K562 (cell line): ENCODE results near the gene SEMA3F. TPM values are rescaled to one million over a fixed set of nuclear protein-coding genes. Genes with fewer than 3 reads are reported as not detected.

Experiments used
- ATAC-seq: fragments of 200-7000 bp; cut with Tn5 transposase; 3 replicates; pipeline ENCODE4 v1.9.1; 2020; ENCODE audit warnings: moderate library complexity
- BruUV-seq: library from RNA; stranded (reverse); fragments of 400-500 nt; replicated peaks from 2 replicates; lab custom pipeline; 2021; lab: Mats Ljungman, UMichigan
- CTCF ChIA-PET: fragments of 300-600 bp; formaldehyde crosslinking; extraction: SDS; loops from one replicate; lab custom pipeline; 2021; ENCODE audit warnings: low intra/inter-chr PET ratio; lab: Yijun Ruan, JAX
- POLR2A ChIA-PET: fragments of 300-600, 350-650 bp; sonication (Branson Sonifier 250); formaldehyde crosslinking; extraction: SDS; loops from one replicate; lab custom pipeline; 2021; ENCODE audit warnings: antibody characterized with exemption, inconsistent platforms; lab: Yijun Ruan, JAX
- DNase-seq, 4 experiments: peaks; one replicate each; pipeline versions ENCODE4 v3.0.0 to v3.0.0-alpha.2; 2011 to 2018; ENCODE audit warnings: low spot score in 3 of 4, mixed read lengths in 3 of 4; ENCODE audit errors: extremely low read depth in 1 of 4
- FAIRE-seq: peaks from 2 replicates; lab custom pipeline; 2011; peaks lifted over from hg19 to GRCh38; lab: Jason Lieb, UNC
- H2AFZ ChIP-seq: 2 replicates; pipeline ENCODE4 v1.6.0; 2011; ENCODE audit warnings: low read depth, low read length, control low read depth, inconsistent platforms
- H3K27ac ChIP-seq: fragments of 200-600 bp; 3 replicates; pipeline ENCODE4 v1.8.0; 2011; ENCODE audit warnings: low read depth, mild to moderate bottlenecking, control low read depth, inconsistent platforms, low read length, moderate library complexity, mixed read lengths; ENCODE audit errors: extremely low read depth
- H3K27me3 ChIP-seq, 2 experiments: fragments of 300-600 bp in 1 of 2; 2 replicates in 1 of 2; 3 replicates in 1 of 2; pipeline versions ENCODE4 v1.6.0 to v1.8.0; 2011; ENCODE audit warnings: inconsistent platforms in 2 of 2, low read length in 2 of 2, mild to moderate bottlenecking in 1 of 2, mixed read lengths in 1 of 2, moderate library complexity in 1 of 2; ENCODE audit not compliant: control insufficient read depth in 2 of 2, insufficient read depth in 2 of 2
- H3K36me3 ChIP-seq: fragments of 300-600 bp; 3 replicates; pipeline ENCODE4 v1.8.0; 2011; ENCODE audit warnings: mild to moderate bottlenecking, low read length, inconsistent platforms; ENCODE audit not compliant: control insufficient read depth, insufficient read depth
- H3K4me1 ChIP-seq, 2 experiments: fragments of 200-600 bp in 1 of 2; replicated peaks in 1 of 2; 2 replicates in 1 of 2; 3 replicates in 1 of 2; pipeline versions ENCODE4 v1.5.1 to v1.8.0; 2011; ENCODE audit warnings: inconsistent platforms in 2 of 2, low read length in 2 of 2, mild to moderate bottlenecking in 1 of 2, mixed read lengths in 1 of 2, moderate library complexity in 1 of 2; ENCODE audit not compliant: control insufficient read depth in 2 of 2, insufficient read depth in 2 of 2
- H3K4me2 ChIP-seq: 2 replicates; pipeline ENCODE4 v1.6.1; 2011; ENCODE audit warnings: low read length, control low read depth, inconsistent platforms, mixed read lengths; ENCODE audit not compliant: insufficient read depth
- H3K4me3 ChIP-seq: fragments of 200-600 bp; sonication (generic), shearing (Covaris generic); 2 replicates; pipeline ENCODE4 v1.5.1; 2016; ENCODE audit warnings: control low read depth, inconsistent platforms
- H3K79me2 ChIP-seq: fragments of 200-600 bp; 3 replicates; pipeline ENCODE4 v1.8.0; 2011; ENCODE audit warnings: low read length, inconsistent platforms; ENCODE audit not compliant: control insufficient read depth, insufficient read depth
- H3K9ac ChIP-seq, 2 experiments: 2 replicates each; pipeline versions ENCODE4 v1.6.0 to v1.6.1; 2011; ENCODE audit warnings: low read depth in 2 of 2, low read length in 2 of 2, control low read depth in 1 of 2, inconsistent platforms in 1 of 2, mild to moderate bottlenecking in 1 of 2, mixed read lengths in 1 of 2; ENCODE audit not compliant: insufficient read depth in 1 of 2
- H3K9me1 ChIP-seq: one replicate; pipeline ENCODE4 v1.6.0; 2011; ENCODE audit warnings: inconsistent platforms, mild to moderate bottlenecking, low read length, moderate library complexity; ENCODE audit not compliant: control insufficient read depth, insufficient read depth
- H3K9me3 ChIP-seq: replicated peaks from 2 replicates; pipeline ENCODE4 v1.5.1; 2011; ENCODE audit warnings: low read depth, low read length, inconsistent platforms; ENCODE audit not compliant: control insufficient read depth, insufficient read depth
- H4K20me1 ChIP-seq: replicated peaks from 2 replicates; pipeline ENCODE4 v1.6.1; 2011; ENCODE audit warnings: low read length, inconsistent platforms, mixed read lengths; ENCODE audit not compliant: control insufficient read depth, insufficient read depth
- ARID3A ChIP-seq: IDR thresholded peaks from 2 replicates; pipeline ENCODE4 v1.6.1; 2012; ENCODE audit warnings: low read depth, low read length, improper control_type of control experiment, borderline replicate concordance
- CBX5 ChIP-seq: IDR thresholded peaks from 2 replicates; pipeline ENCODE4 v1.6.1; 2014; ENCODE audit warnings: low read depth, borderline replicate concordance
- CUX1 ChIP-seq: fragments of 200-800 bp; sonication (Bioruptor generic); IDR thresholded peaks from 2 replicates; pipeline ENCODE4 v1.6.1; 2016; ENCODE audit warnings: missing genetic modification characterization, missing compliant biosample characterization
- GABPA ChIP-seq: fragments of 200-800 bp; sonication (Bioruptor generic); conservative IDR thresholded peaks from 2 replicates; pipeline ENCODE4 v1.6.1; 2016; ENCODE audit warnings: low read depth, missing genetic modification characterization, missing compliant biosample characterization
- GABPB1 ChIP-seq: sonication (generic); formaldehyde crosslinking; IDR thresholded peaks from 2 replicates; pipeline ENCODE4 v1.8.0; 2022; ENCODE audit warnings: mild to moderate bottlenecking, missing genetic modification reagents
- HBP1 ChIP-seq: fragments of 450-650 bp; formaldehyde crosslinking; IDR thresholded peaks from 2 replicates; pipeline ENCODE4 v1.4.0; 2022; ENCODE audit warnings: missing genetic modification characterization
- HIVEP1 ChIP-seq: fragments of 250-450 bp; sonication (Bioruptor Pico); IDR thresholded peaks from 2 replicates; pipeline ENCODE4 v1.4.0; 2020; ENCODE audit warnings: mild to moderate bottlenecking
- PHF8 ChIP-seq: fragments of 200-600 bp; sonication (generic); IDR thresholded peaks from 2 replicates; pipeline ENCODE4 v1.6.1; 2012; ENCODE audit warnings: mixed run types, mild to moderate bottlenecking, inconsistent platforms, low read length, moderate library complexity, borderline replicate concordance
- RBM34 ChIP-seq: fragments of 200-400 bp; formaldehyde crosslinking; IDR thresholded peaks from 2 replicates; pipeline ENCODE4 v1.6.1; 2018; ENCODE audit warnings: low read length, borderline replicate concordance; ENCODE audit not compliant: insufficient read depth
- SMARCA4 ChIP-seq: fragments of 450-650 bp; IDR thresholded peaks from 2 replicates; pipeline ENCODE4 v1.6.1; 2016
- SP1 ChIP-seq: sonication (generic); formaldehyde crosslinking; IDR thresholded peaks from 2 replicates; pipeline ENCODE4 v1.8.1; 2022; ENCODE audit warnings: mild to moderate bottlenecking, missing genetic modification reagents
- ZFP36 ChIP-seq: fragments of 150-350 bp; IDR thresholded peaks from 2 replicates; pipeline ENCODE4 v1.6.1; 2018; ENCODE audit warnings: low read length, low read depth; ENCODE audit not compliant: partially characterized antibody
- ZNF282 ChIP-seq: sonication (generic); formaldehyde crosslinking; IDR thresholded peaks from 2 replicates; pipeline ENCODE4 v1.8.1; 2023; ENCODE audit warnings: missing genetic modification reagents
- WGBS: fragments of 100-300 bp; shearing (Covaris generic); methylation state at CpG from one replicate; pipeline ENCODE4 v1.1.6; 2016; ENCODE audit warnings: low coverage, mixed read lengths; ENCODE audit not compliant: insufficient coverage; ENCODE audit errors: missing lambda C conversion rate; 5-methylcytosine and 5-hydroxymethylcytosine counted together
- in situ Hi-C: fragments of 300-500 bp; cut with MboI; formaldehyde crosslinking; loops from 4 replicates; pipeline ENCODE4 v1.15.0; 2018; ENCODE audit warnings: inconsistent platforms, mixed read lengths
- intact Hi-C: fragments of 100-400 bp; cut with micrococcal nuclease; formaldehyde crosslinking; loops from 2 replicates; pipeline ENCODE4 v1.14.2; 2022
- polyA plus RNA-seq, 8 experiments: library from polyadenylated mRNA; depleted of rRNA in 4 of 8; stranded (reverse) in 5 of 8; unstranded in 3 of 8; fragments of >200 nt; fragmentation: Nextera tagmentation in 2 of 8; fragmentation: Illumina TruSeq in 1 of 8; extraction: Ambion mirVana in 2 of 8; extraction: Trizol in 1 of 8; gene quantifications; 2 replicates each; pipeline versions ENCODE4 v1.2.1 to v1.2.3, GENCODE V29; 2011 to 2014; ENCODE audit warnings: inconsistent platforms in 1 of 8, missing spikeins in 1 of 8
- total RNA-seq, 7 experiments: library from RNA; depleted of rRNA in 6 of 7; stranded (reverse); fragments of >200 nt in 6 of 7; fragmentation: Illumina TruSeq in 2 of 7; extraction: Trizol in 2 of 7; gene quantifications; 2 replicates each; pipeline versions ENCODE4 v1.2.1 to v1.2.3, GENCODE V29; 2011 to 2021; ENCODE audit warnings: low replicate concordance in 1 of 7

SEMA3F gene
- total and polyA plus RNA-seq, 9 of the 15 experiments (the other 6 are each of a cell fraction or from before 2014, with no cell fraction given) = 0.58 to 3.0 (median 2.0) TPM; not detected in 2

- POLR2A ChIA-PET = interaction anchor here (0.6 kb wide), 1 partner anchor 1180 kb away, joined by 3 read pairs; no protein-coding TSS in a partner anchor
- no TSS peak for BruUV-seq
- no peaks in the 10 kb centered on the region for H4K20me1 ChIP-seq
- WGBS = 30% methylated on average over 5 of the region's 31 CpGs
- no peaks in the 10 kb centered on the region for H3K9me3 ChIP-seq
- DNase-seq = peak in 2 of 4 experiments; percentile 20 to 49
- peaks cover 44 to 73% of the 10 kb centered on the region in 2 experiments for H3K4me1 ChIP-seq
- H3K79me2 ChIP-seq = peaks cover 39% of the 10 kb centered on the region
- no peaks in the 10 kb centered on the region for H3K27me3 ChIP-seq
- no peak for FAIRE-seq
- CTCF ChIA-PET = no interaction called here
- H2AFZ ChIP-seq = no peak overlapping the region
- H3K9ac ChIP-seq = peak overlapping the region; percentile 30 to 95
- intact Hi-C loops (no loop called here), in situ Hi-C loops (no loop called here)
- H3K27ac ChIP-seq = 0 out of 3 replicates have a peak overlapping the region, but pooled peaks have one; percentile 8
- ATAC-seq = no peak
- no peaks in the 10 kb centered on the region for H3K9me1 ChIP-seq
- H3K36me3 ChIP-seq = peaks cover 4% of the 10 kb centered on the region; the same call in 1 of the 3 replicates
- peak overlapping the region; percentile 80 for H3K4me2 ChIP-seq
- H3K4me3 ChIP-seq = peak overlapping the region; percentile 73
- TF ChIP-seq HIVEP1 (CRISPR knock-in tag) (no peak), CBX5 (no peak), CUX1 (no peak), RBM34 (no peak), PHF8 (peak; percentile 9; the same call in 1 of the 2 replicates), HBP1 (CRISPR knock-in tag) (no peak), GABPB1 (CRISPR knock-in tag) (peak; percentile 67; the same call in 1 of the 2 replicates), ZFP36 (peak; percentile 21), SP1 (peak; percentile 34; the same call in 1 of the 2 replicates), SMARCA4 (no peak), ARID3A (no peak), GABPA (peak; percentile 41; the same call in 1 of the 2 replicates), ZNF282 (CRISPR knock-in tag) (no peak)
Observed at GRCh38 chr3:50237754-50238548, 82.8 kb downstream of the SEMA3F start.
